ENCODE results near the gene RTP3.

DNA sequence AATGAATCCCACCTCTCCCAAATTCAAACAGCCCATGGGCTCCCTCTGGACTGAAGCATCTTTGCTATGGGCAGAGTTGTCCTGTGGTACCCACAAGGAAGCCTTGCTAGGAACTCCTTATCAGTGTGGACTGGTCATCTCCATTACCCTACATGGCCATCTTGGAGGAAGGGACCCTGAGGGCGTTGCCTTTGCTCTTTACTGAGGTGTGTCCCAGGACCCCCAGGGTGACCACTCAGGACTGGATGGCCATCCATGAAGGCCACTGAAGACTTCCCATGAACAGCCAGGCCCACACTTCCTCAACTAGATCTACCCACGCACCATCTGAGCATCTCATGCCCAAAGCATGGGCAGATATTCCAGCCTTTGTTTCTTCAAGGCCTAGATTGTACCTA lies 20.0 kb downstream of the RTP3 start:
- TF ChIP-seq, protein P1, sequence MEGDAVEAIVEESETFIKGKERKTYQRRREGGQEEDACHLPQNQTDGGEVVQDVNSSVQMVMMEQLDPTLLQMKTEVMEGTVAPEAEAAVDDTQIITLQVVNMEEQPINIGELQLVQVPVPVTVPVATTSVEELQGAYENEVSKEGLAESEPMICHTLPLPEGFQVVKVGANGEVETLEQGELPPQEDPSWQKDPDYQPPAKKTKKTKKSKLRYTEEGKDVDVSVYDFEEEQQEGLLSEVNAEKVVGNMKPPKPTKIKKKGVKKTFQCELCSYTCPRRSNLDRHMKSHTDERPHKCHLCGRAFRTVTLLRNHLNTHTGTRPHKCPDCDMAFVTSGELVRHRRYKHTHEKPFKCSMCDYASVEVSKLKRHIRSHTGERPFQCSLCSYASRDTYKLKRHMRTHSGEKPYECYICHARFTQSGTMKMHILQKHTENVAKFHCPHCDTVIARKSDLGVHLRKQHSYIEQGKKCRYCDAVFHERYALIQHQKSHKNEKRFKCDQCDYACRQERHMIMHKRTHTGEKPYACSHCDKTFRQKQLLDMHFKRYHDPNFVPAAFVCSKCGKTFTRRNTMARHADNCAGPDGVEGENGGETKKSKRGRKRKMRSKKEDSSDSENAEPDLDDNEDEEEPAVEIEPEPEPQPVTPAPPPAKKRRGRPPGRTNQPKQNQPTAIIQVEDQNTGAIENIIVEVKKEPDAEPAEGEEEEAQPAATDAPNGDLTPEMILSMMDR (IDR thresholded peaks at IDR 0.05), result no peak
- no peak for TF ChIP-seq POLR2A (IDR thresholded peaks at IDR 0.05)

Measured in thyroid gland (tissue), 4 donors.